ENCODE measurements around the gene SLC13A2.

GRCh38 chr17:28449859-28450258 lies 23.6 kb upstream of the SLC13A2 start:
- TF ChIP-seq, protein P1, sequence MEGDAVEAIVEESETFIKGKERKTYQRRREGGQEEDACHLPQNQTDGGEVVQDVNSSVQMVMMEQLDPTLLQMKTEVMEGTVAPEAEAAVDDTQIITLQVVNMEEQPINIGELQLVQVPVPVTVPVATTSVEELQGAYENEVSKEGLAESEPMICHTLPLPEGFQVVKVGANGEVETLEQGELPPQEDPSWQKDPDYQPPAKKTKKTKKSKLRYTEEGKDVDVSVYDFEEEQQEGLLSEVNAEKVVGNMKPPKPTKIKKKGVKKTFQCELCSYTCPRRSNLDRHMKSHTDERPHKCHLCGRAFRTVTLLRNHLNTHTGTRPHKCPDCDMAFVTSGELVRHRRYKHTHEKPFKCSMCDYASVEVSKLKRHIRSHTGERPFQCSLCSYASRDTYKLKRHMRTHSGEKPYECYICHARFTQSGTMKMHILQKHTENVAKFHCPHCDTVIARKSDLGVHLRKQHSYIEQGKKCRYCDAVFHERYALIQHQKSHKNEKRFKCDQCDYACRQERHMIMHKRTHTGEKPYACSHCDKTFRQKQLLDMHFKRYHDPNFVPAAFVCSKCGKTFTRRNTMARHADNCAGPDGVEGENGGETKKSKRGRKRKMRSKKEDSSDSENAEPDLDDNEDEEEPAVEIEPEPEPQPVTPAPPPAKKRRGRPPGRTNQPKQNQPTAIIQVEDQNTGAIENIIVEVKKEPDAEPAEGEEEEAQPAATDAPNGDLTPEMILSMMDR (conservative IDR thresholded peaks at IDR 0.05 in 1 of 2, IDR thresholded peaks at IDR 0.05 in 1 of 2; ENCODE audit: extremely low read depth in 1 of 2, insufficient read depth in 1 of 2, low read depth in 1 of 2, low read length in 2 of 2), result no peak
- TF ChIP-seq EZH2 (IDR thresholded peaks at IDR 0.05; ENCODE audit: borderline replicate concordance, low read length), result no peak
